GM19099 (cell line): ENCODE data around the gene ITSN1.

Experiments
- POLR2A ChIP-seq: IDR thresholded peaks from 3 replicates; pipeline ENCODE4 v1.6.1; 2011; ENCODE audit warnings: low read depth; ENCODE audit not compliant: insufficient read length; ENCODE audit errors: extremely low read depth

ITSN1 gene

GRCh38 chr21:33897098-33897497 is 254.8 kb downstream of the ITSN1 start:
- TF ChIP-seq POLR2A = no peak

GRCh38 chr21:33897739-33898138 is 255.4 kb downstream of the ITSN1 start:
- no peak for TF ChIP-seq POLR2A

GRCh38 chr21:33898586-33898985 is 256.3 kb downstream of the ITSN1 start:
- TF ChIP-seq POLR2A = no peak

GRCh38 chr21:33899199-33899598 is 256.9 kb downstream of the ITSN1 start:
- TF ChIP-seq POLR2A = no peak

- no peak for TF ChIP-seq POLR2A
Observed at GRCh38 chr21:33901412-33902288, 259.3 kb downstream of the ITSN1 start.

- no peak for TF ChIP-seq POLR2A
Observed at GRCh38 chr21:33902349-33902748, 260.0 kb downstream of the ITSN1 start.

GRCh38 chr21:33904041-33904440 is 261.7 kb downstream of the ITSN1 start:
- no peak for TF ChIP-seq POLR2A

- no peak for TF ChIP-seq POLR2A
Observed at GRCh38 chr21:33908760-33909159, 266.5 kb downstream of the ITSN1 start.

GRCh38 chr21:33909756-33910155 is 267.5 kb downstream of the ITSN1 start:
- no peak for TF ChIP-seq POLR2A

- no peak for TF ChIP-seq POLR2A
Observed at GRCh38 chr21:33914188-33914587, 271.9 kb downstream of the ITSN1 start.

GRCh38 chr21:33915368-33916199 is 273.3 kb downstream of the ITSN1 start, which contains the start of gene ATP5PO:
ATP5PO (minus strand) TSS chr21:33915804; CDS start chr21:33915763, 41 bp downstream.
- peak; percentile 95 for TF ChIP-seq POLR2A

GRCh38 chr21:33916200-33916567 is 273.9 kb downstream of the ITSN1 start:
- TF ChIP-seq POLR2A = no peak

- TF ChIP-seq POLR2A = no peak
Observed at GRCh38 chr21:33917421-33917820, 275.1 kb downstream of the ITSN1 start.

- TF ChIP-seq POLR2A = no peak
Observed at GRCh38 chr21:33924079-33924765, 281.9 kb downstream of the ITSN1 start.

GRCh38 chr21:33924766-33925100 is 282.4 kb downstream of the ITSN1 start:
- no peak for TF ChIP-seq POLR2A

GRCh38 chr21:33931799-33932390 is 289.6 kb downstream of the ITSN1 start:
- no peak for TF ChIP-seq POLR2A

- no peak for TF ChIP-seq POLR2A
Observed at GRCh38 chr21:33932731-33933130, 290.4 kb downstream of the ITSN1 start.
